ENCODE results near the gene TNNI2. TPM values are rescaled to one million over a fixed set of nuclear protein-coding genes. Genes with fewer than 3 reads are reported as not detected.
A peak's percentile ranks its signal among the peaks of the same experiment; 100 is the strongest.

Gene TNNI2
- total RNA-seq, 2 donors from 2014 or later: 1.4 TPM; not detected in 1

- Mint-ChIP-seq H3K27me3 (no peaks in the 10 kb centered on the region), H3K27ac (peak overlapping the region; percentile 46 to 82), H3K9me3 (peaks cover 3% of the 10 kb centered on the region), H3K36me3 (no peaks in the 10 kb centered on the region), H3K4me1 (ENCODE audit: low read depth in 2 of 2) (peaks cover 21 to 24% of the 10 kb centered on the region in 2 donors), H3K4me3 (peak overlapping the region; percentile 67)
- no peak for DNase-seq (ENCODE audit: low spot score)
- no peak for ATAC-seq
Measured at GRCh38 chr11:1888347-1888753, 49.6 kb downstream of the TNNI2 start.

GRCh38 chr11:1888811-1889210 is 50.0 kb downstream of the TNNI2 start:
- DNase-seq (ENCODE audit: low spot score): no peak
- Mint-ChIP-seq H3K27me3 (no peaks in the 10 kb centered on the region), H3K9me3 (peaks cover 3% of the 10 kb centered on the region), H3K27ac (peak overlapping the region; percentile 46 to 82), H3K36me3 (no peaks in the 10 kb centered on the region), H3K4me1 (ENCODE audit: low read depth in 2 of 2) (peaks cover 26 to 29% of the 10 kb centered on the region in 2 donors), H3K4me3 (peak overlapping the region; percentile 67)
- ATAC-seq: peak in 1 of 2 donors; percentile 3

- ATAC-seq (peak; percentile 90 to 92), DNase-seq (ENCODE audit: low spot score) (peak; percentile 87)
- peak overlapping the region; percentile 67 for H3K4me3 Mint-ChIP-seq
Measured at GRCh38 chr11:1889224-1889930, 50.6 kb downstream of the TNNI2 start.

GRCh38 chr11:1889941-1890855 is 51.4 kb downstream of the TNNI2 start:
- Mint-ChIP-seq H3K4me1 (ENCODE audit: low read depth in 2 of 2) (peaks cover 26 to 30% of the 10 kb centered on the region in 2 donors), H3K36me3 (no peaks in the 10 kb centered on the region), H3K27ac (peak overlapping the region in 1 of 2 donors; percentile 23), H3K27me3 (no peaks in the 10 kb centered on the region), H3K4me3 (peak overlapping the region; percentile 40), H3K9me3 (peaks cover 3% of the 10 kb centered on the region)
- ATAC-seq (peak in 1 of 2 donors; percentile 1), DNase-seq (ENCODE audit: low spot score) (no peak)

More at GRCh38 chr11:1889224-1889930, 50.6 kb downstream of the TNNI2 start:
- Mint-ChIP-seq H3K36me3 (no peaks in the 10 kb centered on the region), H3K9me3 (peaks cover 3% of the 10 kb centered on the region), H3K4me1 (ENCODE audit: low read depth in 2 of 2) (peaks cover 26 to 30% of the 10 kb centered on the region in 2 donors), H3K27ac (peak overlapping the region; percentile 46 to 82), H3K27me3 (no peaks in the 10 kb centered on the region)

Other genes with a start within 250 kb of the TNNI2 start
- gene KRTAP5-2, start 240.7 kb upstream of the TNNI2 start, total RNA-seq: not detected
- not detected for gene KRTAP5-3, start 230.5 kb upstream of the TNNI2 start, total RNA-seq
- not detected for gene KRTAP5-4, start 216.8 kb upstream of the TNNI2 start, total RNA-seq
- not detected for gene KRTAP5-5, start 209.2 kb upstream of the TNNI2 start, total RNA-seq
- gene KRTAP5-6, start 141.8 kb upstream of the TNNI2 start, total RNA-seq: not detected
- gene IFITM10, start 88.4 kb upstream of the TNNI2 start, total RNA-seq: 1 to 10 TPM; 2.3 to 8.1 TPM
- 100 to 1,000 TPM; 350 to 592 TPM for gene CTSD, start 75.1 kb upstream of the TNNI2 start, total RNA-seq
- not detected for gene SYT8, start 4.0 kb upstream of the TNNI2 start, total RNA-seq
- 100 to 1,000 TPM; 240 to 358 TPM for gene LSP1, start 14.1 kb downstream of the TNNI2 start, total RNA-seq
- not detected for gene PRR33, start 52.9 kb downstream of the TNNI2 start, total RNA-seq
- under 1 TPM in 1 of 2 donors, not detected in 1; 0.33 TPM for gene TNNT3, start 80.7 kb downstream of the TNNI2 start, total RNA-seq
- 10 to 100 TPM; 81.3 to 89.7 TPM for gene MRPL23, start 108.4 kb downstream of the TNNI2 start, total RNA-seq
- not detected for gene H19, start 158.9 kb downstream of the TNNI2 start, total RNA-seq